UCSD-AML1 (cell line): ENCODE results near the gene CCNA2.

Experiments
- DNase-seq: peaks from one replicate; lab custom pipeline; 2025; ENCODE audit not compliant: unreplicated experiment; lab: John Stamatoyannopoulos, UW

CCNA2 gene

DNA sequence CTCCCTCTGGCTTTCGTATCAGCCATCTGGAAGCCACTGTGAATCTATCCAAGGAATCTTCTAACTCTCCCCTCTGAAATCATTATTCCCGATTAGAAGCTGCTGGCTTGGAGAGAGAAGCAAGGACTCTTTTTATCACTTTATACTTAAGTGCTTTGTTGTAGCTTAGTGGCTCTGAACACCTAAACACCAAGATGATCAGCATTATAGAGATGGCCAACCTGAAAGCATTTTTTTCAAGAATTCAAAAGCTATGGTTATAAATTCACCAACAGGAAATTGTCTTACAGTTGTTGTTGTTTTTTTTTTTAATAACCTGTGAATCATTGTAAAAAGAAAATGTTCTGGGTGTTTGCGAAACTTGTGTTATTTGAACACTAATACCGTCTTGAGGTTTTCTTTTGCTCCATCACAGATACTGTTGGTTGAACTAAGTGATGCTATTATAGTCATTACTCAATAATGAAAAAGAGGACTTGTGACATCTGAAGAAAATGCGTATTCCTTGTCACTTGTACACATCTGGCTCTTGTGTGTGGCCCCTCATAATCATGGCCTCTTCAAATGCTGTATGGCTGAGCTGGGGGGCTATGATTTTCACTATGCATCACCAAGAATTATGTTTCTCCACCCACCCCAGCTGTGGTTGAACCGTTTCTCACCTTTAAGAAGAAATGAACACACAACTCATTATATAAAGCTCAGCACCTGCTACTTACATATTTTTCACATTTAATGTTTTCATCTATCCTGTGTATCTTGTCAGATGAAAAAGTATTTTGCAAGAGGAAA is 46.9 kb downstream of the CCNA2 start:
- no peak for DNase-seq

DNA sequence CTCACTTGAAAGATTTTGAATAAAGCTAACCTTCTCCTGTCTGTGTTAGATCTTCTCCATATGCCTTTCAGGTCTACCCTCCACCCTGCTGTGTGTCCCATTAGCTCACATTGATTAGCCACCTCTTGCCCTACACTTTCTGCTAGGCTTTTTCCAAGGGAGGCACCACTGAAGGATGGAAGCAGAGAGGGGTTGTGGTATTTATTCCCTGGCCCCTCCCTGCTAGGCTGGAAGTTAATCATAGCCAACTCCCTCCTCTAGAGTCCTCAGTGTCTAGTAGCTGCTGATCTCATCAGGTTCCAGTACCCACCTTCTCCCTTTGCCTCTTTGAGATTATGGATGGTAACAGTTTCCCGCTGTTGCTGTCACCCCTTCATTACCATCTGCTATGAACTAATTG is 49.8 kb downstream of the CCNA2 start:
- DNase-seq: no peak

DNA sequence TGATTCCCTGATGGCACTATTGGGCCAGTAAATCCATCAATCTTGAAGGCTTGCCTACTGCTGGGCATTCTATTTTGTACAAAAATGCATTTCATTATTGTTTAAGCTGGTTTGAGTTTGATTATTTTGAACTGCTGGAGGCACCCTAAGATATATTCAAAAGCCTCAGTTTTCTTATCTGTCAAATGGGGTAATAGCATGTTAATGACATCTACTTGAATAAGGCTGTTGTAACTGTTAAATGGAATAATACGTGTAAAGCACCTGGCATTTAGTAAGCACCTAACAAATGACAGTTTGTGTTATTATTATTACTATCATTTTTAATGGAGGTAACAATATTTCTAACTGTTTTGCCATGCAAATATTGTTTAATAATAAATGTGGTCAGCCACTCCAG is 51.8 kb downstream of the CCNA2 start:
- no peak for DNase-seq

DNA sequence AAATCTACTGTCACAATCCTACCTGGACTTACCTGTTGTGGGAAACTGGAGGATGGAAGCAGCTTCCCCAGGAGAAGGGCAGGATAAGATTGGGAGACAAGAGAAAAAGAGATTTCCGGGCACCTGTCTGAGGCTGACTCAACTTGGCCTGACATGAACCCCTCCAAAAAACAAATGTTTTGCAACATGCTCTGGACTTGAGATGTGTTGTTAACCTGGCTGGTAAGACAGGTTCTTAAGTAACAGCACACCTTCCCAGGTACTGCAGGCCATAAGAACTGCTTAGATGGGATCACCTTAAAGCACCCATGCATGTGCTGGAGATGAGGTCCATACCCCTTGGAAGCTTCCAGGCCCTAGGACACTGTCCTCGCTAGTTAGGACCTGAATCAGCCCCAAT is 54.3 kb downstream of the CCNA2 start:
- DNase-seq: no peak

DNA sequence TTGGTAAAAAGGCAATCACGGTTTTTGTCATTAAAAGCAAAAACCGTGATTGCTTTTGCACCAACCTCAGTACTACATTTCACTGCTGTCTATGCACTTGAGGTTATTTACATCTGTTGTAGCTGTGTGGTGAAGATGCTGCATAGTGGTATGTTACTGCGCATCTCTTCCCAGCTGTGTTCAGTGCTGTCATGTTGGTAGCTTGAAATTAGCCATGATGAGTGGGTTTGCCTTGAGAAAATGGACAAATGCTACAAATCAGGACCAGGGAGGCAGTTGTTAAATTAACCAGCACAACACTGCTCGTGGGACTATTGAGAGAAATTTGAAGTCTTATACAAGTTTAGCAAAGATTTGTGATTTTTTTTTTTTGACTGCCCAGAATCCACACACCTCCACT is 56.5 kb downstream of the CCNA2 start:
- no peak for DNase-seq
